Peyer's patch (tissue), 4 donors: ENCODE results near the gene DISP2. TPM values are rescaled to one million over a fixed set of nuclear protein-coding genes. Genes with fewer than 3 reads are reported as not detected.

Source experiments
- DNase-seq, 3 donors: peaks; one replicate each; pipeline ENCODE4 v3.0.0-alpha.2; 2017 to 2019
- H3K27ac ChIP-seq, 4 donors: fragments of 200-600 bp; sonication (generic); one replicate each; pipeline ENCODE4 v1.5.1; 2016 to 2019
- H3K27me3 ChIP-seq, 2 donors: fragments of 200-600 bp; sonication (generic); one replicate each; pipeline ENCODE4 v1.5.1; 2019
- H3K36me3 ChIP-seq, 3 donors: fragments of 200-600 bp; sonication (generic); one replicate each; pipeline ENCODE4 v1.5.1; 2016 to 2019
- H3K4me1 ChIP-seq, 4 donors: fragments of 200-600 bp; sonication (generic); one replicate each; pipeline ENCODE4 v1.5.1; 2016 to 2019
- H3K4me3 ChIP-seq, 4 donors: fragments of 200-600 bp; sonication (generic); 1 replicate in 3 of 4; 2 replicates in 1 of 4; pipeline ENCODE4 v1.5.1; 2016 to 2019; ENCODE audit warnings: mild to moderate bottlenecking in 1 of 4
- H3K9me3 ChIP-seq, 4 donors: fragments of 200-600 bp; sonication (generic); one replicate each; pipeline ENCODE4 v1.5.1; 2016 to 2019; ENCODE audit warnings: mild to moderate bottlenecking in 1 of 4
- POLR2A ChIP-seq, 2 donors: fragments of 450-650 bp; IDR thresholded peaks; one replicate each; pipeline ENCODE4 v1.5.1; 2017; ENCODE audit warnings: antibody characterized with exemption in 2 of 2, mild to moderate bottlenecking in 2 of 2, moderate library complexity in 2 of 2
- total RNA-seq, 4 donors: library from RNA; depleted of rRNA; stranded (reverse); fragments of >200 nt; gene quantifications; one replicate each; pipeline ENCODE4 v1.1.0, GENCODE V29; 2016
- TF ChIP-seq, protein P1 (sequence below), 6 experiments: fragments of 450-650 bp in 4 of 6; fragments of 200-600 bp in 2 of 6; sonication (generic) in 1 of 6; IDR thresholded peaks; one replicate each; pipeline ENCODE4 v1.5.1; 2017 to 2019; ENCODE audit warnings: antibody characterized with exemption in 6 of 6, mild to moderate bottlenecking in 3 of 6, moderate library complexity in 1 of 6

DISP2 gene
- total RNA-seq, 4 donors from 2014 or later: 1.7 to 27.5 (median 7.4) TPM

DNA sequence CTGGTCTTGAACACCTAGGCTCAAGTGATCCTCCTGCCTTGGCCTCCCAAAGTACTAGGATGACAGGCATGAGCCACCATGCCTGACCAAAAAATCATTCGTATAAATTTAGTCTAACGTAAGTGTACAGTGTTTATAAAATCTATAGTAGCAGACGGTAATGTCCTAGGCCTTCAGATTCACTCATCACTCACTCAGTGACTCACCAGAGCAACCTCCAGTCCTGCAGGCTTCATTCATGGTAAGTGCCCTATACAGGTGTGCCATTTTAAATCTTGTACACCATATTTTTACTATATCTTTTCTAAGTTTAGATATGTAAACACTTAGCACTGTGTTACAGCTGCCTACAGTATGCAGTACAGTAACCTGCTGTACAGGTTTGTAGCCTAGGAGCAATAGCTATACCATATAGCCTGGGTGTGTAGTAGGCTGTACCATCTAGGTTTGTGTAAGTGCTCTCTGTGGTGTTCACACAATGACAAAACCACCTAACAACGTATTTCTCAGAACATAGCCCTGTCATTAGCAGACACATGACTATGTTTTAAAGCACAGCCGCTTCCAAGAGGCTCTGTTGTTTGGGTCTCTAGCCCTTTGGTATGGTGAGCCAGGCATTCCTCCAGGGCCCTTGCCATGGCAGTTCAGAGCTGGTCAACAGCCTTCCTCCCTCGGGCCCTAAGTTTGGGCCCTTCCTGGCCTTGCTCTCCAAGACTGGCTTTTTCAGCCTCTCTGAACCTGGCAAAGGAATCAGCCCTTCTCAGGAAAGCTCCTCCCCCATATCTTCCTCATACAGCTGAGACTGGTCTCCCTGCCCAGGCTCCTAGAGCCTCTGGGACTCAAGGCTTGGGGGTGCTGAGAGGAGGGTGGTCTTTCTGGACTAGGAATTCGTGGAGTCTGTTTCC, 15.4 kb upstream of the DISP2 start:
- H3K27me3 ChIP-seq: no peaks in the 10 kb centered on the region
- H3K27ac ChIP-seq: peak overlapping the region in 3 of 4 donors; percentile 6 to 99 (median 65)
- no peak for DNase-seq
- no peak overlapping the region for H3K4me3 ChIP-seq
- H3K4me1 ChIP-seq: peaks cover 4 to 91% (median 7%) of the 10 kb centered on the region in 4 donors
- no peak for TF ChIP-seq POLR2A (IDR thresholded peaks at IDR 0.05)
- TF ChIP-seq, protein P1, sequence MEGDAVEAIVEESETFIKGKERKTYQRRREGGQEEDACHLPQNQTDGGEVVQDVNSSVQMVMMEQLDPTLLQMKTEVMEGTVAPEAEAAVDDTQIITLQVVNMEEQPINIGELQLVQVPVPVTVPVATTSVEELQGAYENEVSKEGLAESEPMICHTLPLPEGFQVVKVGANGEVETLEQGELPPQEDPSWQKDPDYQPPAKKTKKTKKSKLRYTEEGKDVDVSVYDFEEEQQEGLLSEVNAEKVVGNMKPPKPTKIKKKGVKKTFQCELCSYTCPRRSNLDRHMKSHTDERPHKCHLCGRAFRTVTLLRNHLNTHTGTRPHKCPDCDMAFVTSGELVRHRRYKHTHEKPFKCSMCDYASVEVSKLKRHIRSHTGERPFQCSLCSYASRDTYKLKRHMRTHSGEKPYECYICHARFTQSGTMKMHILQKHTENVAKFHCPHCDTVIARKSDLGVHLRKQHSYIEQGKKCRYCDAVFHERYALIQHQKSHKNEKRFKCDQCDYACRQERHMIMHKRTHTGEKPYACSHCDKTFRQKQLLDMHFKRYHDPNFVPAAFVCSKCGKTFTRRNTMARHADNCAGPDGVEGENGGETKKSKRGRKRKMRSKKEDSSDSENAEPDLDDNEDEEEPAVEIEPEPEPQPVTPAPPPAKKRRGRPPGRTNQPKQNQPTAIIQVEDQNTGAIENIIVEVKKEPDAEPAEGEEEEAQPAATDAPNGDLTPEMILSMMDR (IDR thresholded peaks at IDR 0.05): no peak
- no peaks in the 10 kb centered on the region for H3K9me3 ChIP-seq
- no peaks in the 10 kb centered on the region for H3K36me3 ChIP-seq

DNA sequence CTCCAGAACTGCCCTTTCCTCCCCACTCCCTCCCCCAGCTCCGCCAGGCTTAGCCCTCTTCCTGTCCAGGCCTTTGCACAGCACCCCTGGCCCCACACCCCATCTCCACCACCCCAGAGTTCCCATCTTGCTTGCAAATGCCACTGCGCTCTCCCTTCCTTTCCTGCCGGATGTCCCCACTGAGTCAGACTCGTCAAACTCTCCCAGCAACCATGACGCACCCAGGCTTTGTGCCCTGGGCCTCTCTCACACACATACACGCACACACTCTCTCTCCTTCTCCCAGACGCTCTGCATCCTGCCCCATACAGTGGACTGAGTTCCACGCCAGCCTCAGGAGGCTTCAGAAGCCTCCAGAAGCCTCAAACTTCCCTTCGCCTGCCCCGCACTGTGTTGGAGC, 14.5 kb upstream of the DISP2 start:
- H3K36me3 ChIP-seq: no peaks in the 10 kb centered on the region
- DNase-seq: no peak
- no peak for TF ChIP-seq POLR2A (IDR thresholded peaks at IDR 0.05)
- TF ChIP-seq, protein P1 (IDR thresholded peaks at IDR 0.05): no peak
- peaks cover 0 to 83% (median 7%) of the 10 kb centered on the region in 4 donors for H3K4me1 ChIP-seq
- no peaks in the 10 kb centered on the region for H3K9me3 ChIP-seq
- H3K27ac ChIP-seq: peak overlapping the region in 3 of 4 donors; percentile 6 to 99 (median 65)
- H3K4me3 ChIP-seq: no peak overlapping the region
- no peaks in the 10 kb centered on the region for H3K27me3 ChIP-seq

DNA sequence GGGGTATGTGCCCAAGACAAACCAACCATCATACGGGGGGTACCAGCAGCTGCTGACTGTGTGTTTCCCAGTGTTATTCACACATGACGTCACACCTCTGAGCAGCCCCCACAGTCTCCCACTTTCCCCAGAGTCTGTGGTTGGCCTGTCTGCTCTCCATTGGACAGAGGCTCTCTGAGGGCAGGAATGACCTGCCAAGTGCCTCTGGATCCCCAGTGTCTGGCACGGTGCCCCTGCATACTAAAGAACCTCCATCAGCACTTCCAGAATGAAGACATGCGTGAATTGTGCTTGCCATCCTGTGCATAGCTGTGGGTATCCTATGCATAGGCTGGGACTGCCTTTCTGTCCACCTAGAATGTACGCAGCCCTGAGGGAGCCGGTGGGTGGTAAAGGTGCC, 13.8 kb upstream of the DISP2 start:
- H3K36me3 ChIP-seq: no peaks in the 10 kb centered on the region
- DNase-seq: no peak

DNA sequence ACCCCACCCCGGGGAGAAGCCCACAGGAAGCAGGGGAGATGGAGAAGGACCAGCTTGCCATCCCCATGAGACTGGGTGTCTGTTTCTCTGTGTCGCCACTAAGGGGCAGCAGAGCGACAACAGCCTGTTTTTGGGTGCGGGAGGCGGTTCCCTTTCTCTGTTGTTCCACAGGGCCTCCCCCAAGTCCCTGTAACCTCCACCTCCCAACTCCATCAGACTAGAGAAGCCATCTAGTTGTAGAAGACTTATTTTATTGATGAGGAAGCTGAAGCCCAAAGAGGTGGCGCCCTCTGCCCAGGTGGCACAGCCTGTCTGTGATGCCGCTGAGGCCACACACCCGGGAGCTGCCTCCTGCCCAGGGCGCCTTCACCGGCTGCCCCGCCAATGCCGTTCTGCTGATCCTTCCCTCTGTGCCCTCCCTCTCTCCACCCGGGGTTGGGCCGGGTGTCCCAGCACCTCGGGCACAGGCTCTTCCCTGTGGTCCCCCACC, 13.3 kb upstream of the DISP2 start:
- Histone ChIP-seq H3K4me1 (peaks cover 0 to 71% (median 7%) of the 10 kb centered on the region in 4 donors), H3K36me3 (no peaks in the 10 kb centered on the region), H3K27me3 (no peaks in the 10 kb centered on the region), H3K27ac (peak overlapping the region in 3 of 4 donors; percentile 90 to 99 (median 96)), H3K9me3 (no peaks in the 10 kb centered on the region), H3K4me3 (peak overlapping the region in 2 of 4 donors; percentile 30 to 31)
- TF ChIP-seq, protein P1 (IDR thresholded peaks at IDR 0.05): peak; percentile 37 to 91 (median 86)
- TF ChIP-seq POLR2A (IDR thresholded peaks at IDR 0.05): peak; percentile 41 to 52
- peak; percentile 62 to 84 (median 83) for DNase-seq

More for the DNA sequence above, 13.8 kb upstream of the DISP2 start:
- Histone ChIP-seq H3K27me3 (no peaks in the 10 kb centered on the region), H3K4me3 (no peak overlapping the region), H3K4me1 (peaks cover 0 to 76% (median 8%) of the 10 kb centered on the region in 4 donors), H3K9me3 (no peaks in the 10 kb centered on the region), H3K27ac (peak overlapping the region in 1 of 4 donors; percentile 99)
- TF ChIP-seq, protein P1 (IDR thresholded peaks at IDR 0.05): no peak
- no peak for TF ChIP-seq POLR2A (IDR thresholded peaks at IDR 0.05)

DNA sequence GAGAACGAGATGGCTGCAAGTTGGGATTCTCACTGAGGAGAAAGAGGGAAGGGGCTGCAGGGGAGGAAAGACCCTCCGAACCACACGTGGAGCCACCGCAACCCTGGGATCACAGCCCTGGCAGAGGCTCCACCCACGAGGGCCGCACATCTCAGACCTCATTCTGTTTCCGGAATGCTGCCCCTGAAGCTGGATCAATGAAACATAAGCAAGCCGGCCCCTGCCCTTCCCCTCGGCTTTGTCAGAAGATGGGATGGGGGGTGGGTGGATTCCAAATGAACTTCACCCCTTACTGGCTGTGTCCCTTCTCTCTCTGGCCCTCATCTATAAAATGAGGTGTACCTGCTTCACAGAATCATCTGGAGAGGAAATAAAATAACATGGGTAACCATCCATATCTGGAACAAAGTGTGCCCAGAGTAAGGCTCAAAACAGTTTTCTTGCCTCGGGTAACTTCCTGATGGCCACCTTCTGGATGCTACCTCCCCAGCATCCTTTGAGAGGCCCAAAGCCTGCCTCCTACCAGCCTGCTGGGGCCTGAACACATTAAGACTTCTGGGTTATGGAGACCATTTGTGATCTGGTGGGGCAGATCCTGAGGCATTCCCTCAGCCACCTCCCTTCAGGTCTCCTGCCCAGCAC, 12.7 kb upstream of the DISP2 start:
- no peak for TF ChIP-seq POLR2A (IDR thresholded peaks at IDR 0.05)
- TF ChIP-seq, protein P1 (IDR thresholded peaks at IDR 0.05): no peak
- Histone ChIP-seq H3K9me3 (no peaks in the 10 kb centered on the region), H3K4me1 (peaks cover 0 to 68% (median 6%) of the 10 kb centered on the region in 4 donors), H3K27ac (peak overlapping the region in 3 of 4 donors; percentile 90 to 99 (median 96)), H3K36me3 (no peaks in the 10 kb centered on the region), H3K27me3 (no peaks in the 10 kb centered on the region), H3K4me3 (peak overlapping the region in 2 of 4 donors; percentile 30 to 31)
- peak in 1 of 3 donors; percentile 55 for DNase-seq
